Fibroblast of pulmonary artery (primary cell): ENCODE data around the gene METAP1D.

Experiments used
- DNase-seq: peaks from one replicate; pipeline ENCODE4 v3.0.0-alpha.2; 2010; ENCODE audit warnings: low read depth
- H3K4me3 ChIP-seq: replicated peaks from 2 replicates; pipeline ENCODE4 v1.5.1; 2011; ENCODE audit warnings: low read depth, mild to moderate bottlenecking, control low read depth, low read length, moderate library complexity
- TF ChIP-seq, protein P1 (sequence below): IDR thresholded peaks from 2 replicates; pipeline ENCODE4 v1.5.1; 2011; ENCODE audit warnings: mild to moderate bottlenecking, control low read depth, low read length, inconsistent platforms; ENCODE audit errors: missing control alignments

The METAP1D gene

GRCh38 chr2:172082944-172083627 lies 83.3 kb downstream of the METAP1D start:
- TF ChIP-seq, protein P1, sequence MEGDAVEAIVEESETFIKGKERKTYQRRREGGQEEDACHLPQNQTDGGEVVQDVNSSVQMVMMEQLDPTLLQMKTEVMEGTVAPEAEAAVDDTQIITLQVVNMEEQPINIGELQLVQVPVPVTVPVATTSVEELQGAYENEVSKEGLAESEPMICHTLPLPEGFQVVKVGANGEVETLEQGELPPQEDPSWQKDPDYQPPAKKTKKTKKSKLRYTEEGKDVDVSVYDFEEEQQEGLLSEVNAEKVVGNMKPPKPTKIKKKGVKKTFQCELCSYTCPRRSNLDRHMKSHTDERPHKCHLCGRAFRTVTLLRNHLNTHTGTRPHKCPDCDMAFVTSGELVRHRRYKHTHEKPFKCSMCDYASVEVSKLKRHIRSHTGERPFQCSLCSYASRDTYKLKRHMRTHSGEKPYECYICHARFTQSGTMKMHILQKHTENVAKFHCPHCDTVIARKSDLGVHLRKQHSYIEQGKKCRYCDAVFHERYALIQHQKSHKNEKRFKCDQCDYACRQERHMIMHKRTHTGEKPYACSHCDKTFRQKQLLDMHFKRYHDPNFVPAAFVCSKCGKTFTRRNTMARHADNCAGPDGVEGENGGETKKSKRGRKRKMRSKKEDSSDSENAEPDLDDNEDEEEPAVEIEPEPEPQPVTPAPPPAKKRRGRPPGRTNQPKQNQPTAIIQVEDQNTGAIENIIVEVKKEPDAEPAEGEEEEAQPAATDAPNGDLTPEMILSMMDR: no peak
- H3K4me3 ChIP-seq: no peak overlapping the region
- no peak for DNase-seq

DNA sequence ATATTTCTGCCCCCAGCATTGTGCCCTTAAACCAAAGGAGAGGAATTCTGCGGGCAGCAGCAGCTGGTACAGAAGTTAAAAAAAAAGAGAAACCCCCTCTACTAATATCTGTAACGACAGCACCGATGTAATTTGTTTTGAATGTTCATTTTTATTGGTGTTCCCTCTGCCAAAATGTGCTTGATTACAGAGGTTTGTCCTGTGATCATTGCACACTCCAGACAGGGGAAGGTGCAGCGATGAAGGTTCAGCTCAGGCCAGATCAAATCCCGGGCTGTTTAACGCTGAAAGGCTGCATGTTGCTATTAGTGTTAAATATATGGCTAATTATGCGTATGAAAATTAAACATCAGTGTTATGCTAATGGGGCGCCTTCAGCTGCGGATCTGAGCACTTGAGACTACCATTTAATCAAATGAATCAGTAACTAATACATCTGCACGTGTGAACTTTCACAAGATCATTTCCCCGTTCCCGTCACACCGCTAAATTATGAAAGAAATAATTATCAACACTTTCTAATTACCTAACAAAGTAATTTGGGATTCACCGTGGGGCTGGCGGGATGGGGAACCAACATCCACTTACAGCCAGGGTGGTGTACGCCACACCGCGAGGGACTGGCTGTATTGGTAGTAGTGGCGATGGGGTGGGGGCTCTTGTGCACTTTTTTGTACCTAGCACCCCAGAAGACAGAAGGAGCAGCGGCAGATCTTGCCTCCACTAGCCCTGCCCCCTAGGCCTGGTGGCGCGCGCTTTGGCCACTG lies 84.1 kb downstream of the METAP1D start:
- TF ChIP-seq, protein P1: no peak
- no peak overlapping the region for H3K4me3 ChIP-seq
- no peak for DNase-seq

GRCh38 chr2:172084395-172084644 lies 84.6 kb downstream of the METAP1D start:
- peak overlapping the region; percentile 53 for H3K4me3 ChIP-seq
- TF ChIP-seq, protein P1: no peak

GRCh38 chr2:172084645-172085459 lies 85.1 kb downstream of the METAP1D start:
- TF ChIP-seq, protein P1: no peak
- peak overlapping the region; percentile 53 for H3K4me3 ChIP-seq
- peak; percentile 94 for DNase-seq

More at GRCh38 chr2:172084395-172084644, 84.6 kb downstream of the METAP1D start:
- no peak for DNase-seq

GRCh38 chr2:172085460-172086159 lies 85.9 kb downstream of the METAP1D start, which contains the start of gene DLX1:
Gene DLX1 (plus strand): TSS chr2:172085507. CDS start chr2:172085678, 171 bp downstream.
- H3K4me3 ChIP-seq: peak within 1 kb of the TSS; percentile 53
- DNase-seq: no peak
- TF ChIP-seq, protein P1: no peak

DNA sequence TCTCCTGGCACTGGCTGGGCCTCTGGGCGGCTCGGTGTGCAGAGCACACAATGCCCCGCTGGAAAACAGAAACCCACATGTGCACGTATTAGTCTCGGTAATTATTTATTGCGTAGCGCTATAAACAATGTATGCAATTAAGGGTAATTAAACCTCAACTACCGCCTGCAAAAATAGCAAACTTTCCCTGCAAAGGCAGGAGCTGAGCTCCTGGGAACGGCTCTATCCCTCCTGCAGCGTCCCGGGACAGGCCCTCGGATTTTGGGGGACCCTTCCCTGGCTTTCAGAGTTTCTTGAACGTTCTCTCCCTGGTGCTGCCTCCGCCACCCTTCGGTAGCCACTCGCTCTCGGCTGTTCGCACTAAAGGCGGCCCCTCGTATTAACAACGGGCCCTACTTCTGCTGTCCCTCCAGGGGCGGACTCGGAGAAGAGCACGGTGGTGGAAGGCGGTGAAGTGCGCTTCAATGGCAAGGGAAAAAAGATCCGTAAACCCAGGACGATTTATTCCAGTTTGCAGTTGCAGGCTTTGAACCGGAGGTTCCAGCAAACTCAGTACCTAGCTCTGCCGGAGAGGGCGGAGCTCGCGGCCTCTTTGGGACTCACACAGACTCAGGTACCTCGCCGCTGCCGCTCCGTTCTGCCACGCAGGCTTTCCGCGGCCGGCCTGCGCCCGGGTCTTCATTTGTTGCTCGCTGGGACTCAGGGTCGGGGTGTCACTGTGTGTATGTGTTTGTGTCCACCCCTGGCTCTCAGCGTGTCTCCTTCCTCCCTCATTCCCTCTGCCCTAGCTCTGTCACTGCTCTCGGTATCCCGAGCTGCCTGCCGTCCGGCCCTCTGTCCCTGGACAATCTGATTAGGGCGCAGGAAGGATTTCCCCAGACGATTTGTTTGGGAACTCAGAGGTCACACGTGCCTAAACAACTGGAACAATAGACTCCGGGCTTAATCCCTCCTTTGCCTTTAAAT lies 86.8 kb downstream of the METAP1D start:
- H3K4me3 ChIP-seq: peak overlapping the region; percentile 53
- TF ChIP-seq, protein P1: peak; percentile 2
- DNase-seq: no peak
